22Rv1 (cell line): ENCODE measurements around the gene CLIC5.

Experiments
- ZFX ChIP-seq: fragments of 450-650 bp; IDR thresholded peaks from 2 replicates; pipeline ENCODE4 v1.6.1; 2017; ENCODE audit warnings: antibody characterized with exemption, borderline replicate concordance
- TF ChIP-seq, protein P1 (sequence below): fragments of 450-650 bp; IDR thresholded peaks from 2 replicates; pipeline ENCODE4 v1.5.1; 2017; ENCODE audit warnings: mild to moderate bottlenecking

DNA sequence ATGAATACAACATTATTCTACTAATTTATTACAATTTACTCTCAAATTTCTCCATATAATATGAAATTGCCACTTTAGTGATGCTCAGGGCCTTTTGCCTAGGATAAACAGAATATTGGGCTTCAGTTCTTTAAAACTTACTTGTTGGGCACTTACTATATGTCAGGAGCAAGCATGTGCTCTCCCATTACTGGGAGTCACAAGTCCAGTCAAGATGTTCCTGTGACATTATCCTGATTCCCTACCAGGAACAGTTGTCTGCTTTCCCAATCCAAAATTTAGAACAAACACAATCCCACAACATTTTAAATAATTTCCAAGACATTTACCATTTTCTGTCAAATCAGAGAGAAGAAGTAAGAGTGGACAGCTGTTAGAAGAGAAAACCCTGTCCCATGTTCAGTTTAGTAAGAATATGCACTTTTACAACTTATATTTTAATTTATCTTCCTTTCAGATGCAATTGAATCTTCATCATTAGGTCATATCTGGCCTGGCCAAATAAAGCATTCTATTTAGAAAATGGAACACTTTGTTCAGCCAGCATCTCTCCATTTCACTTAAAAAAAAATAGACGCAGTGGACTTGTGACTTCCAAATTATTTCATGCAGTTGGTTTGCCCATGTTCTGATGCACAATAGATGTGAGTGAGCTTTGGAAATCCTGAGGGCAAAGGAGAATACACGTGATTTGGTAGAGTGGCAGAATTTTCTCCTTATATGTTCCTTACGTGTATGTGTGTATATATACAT, 159.8 kb downstream of the CLIC5 start:
- TF ChIP-seq, protein P1, sequence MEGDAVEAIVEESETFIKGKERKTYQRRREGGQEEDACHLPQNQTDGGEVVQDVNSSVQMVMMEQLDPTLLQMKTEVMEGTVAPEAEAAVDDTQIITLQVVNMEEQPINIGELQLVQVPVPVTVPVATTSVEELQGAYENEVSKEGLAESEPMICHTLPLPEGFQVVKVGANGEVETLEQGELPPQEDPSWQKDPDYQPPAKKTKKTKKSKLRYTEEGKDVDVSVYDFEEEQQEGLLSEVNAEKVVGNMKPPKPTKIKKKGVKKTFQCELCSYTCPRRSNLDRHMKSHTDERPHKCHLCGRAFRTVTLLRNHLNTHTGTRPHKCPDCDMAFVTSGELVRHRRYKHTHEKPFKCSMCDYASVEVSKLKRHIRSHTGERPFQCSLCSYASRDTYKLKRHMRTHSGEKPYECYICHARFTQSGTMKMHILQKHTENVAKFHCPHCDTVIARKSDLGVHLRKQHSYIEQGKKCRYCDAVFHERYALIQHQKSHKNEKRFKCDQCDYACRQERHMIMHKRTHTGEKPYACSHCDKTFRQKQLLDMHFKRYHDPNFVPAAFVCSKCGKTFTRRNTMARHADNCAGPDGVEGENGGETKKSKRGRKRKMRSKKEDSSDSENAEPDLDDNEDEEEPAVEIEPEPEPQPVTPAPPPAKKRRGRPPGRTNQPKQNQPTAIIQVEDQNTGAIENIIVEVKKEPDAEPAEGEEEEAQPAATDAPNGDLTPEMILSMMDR = no peak
- TF ChIP-seq ZFX = no peak
